Spleen (tissue), 11 donors: ENCODE measurements around the gene NECAB2. TPM values are rescaled to one million over a fixed set of nuclear protein-coding genes. Genes with fewer than 3 reads are reported as not detected.
A peak's percentile ranks its signal among the peaks of the same experiment; 100 is the strongest.

Experiments
- DNase-seq: peaks from one replicate; pipeline ENCODE4 v3.0.0-alpha.2; 2020
- H3K27ac ChIP-seq, 8 donors: fragments of 200-600 bp; sonication (generic) in 7 of 8; 1 replicate in 4 of 8; 2 replicates in 4 of 8; pipeline versions ENCODE4 v1.5.0 to v1.8.0; 2016 to 2021; ENCODE audit warnings: inconsistent platforms in 4 of 8, mild to moderate bottlenecking in 4 of 8, moderate library complexity in 1 of 8
- H3K27me3 ChIP-seq, 7 donors: fragments of 200-600 bp; sonication (generic) in 6 of 7; replicated peaks in 1 of 7; 1 replicate in 4 of 7; 2 replicates in 3 of 7; pipeline versions ENCODE4 v1.5.0 to v1.8.0; 2016 to 2021; ENCODE audit warnings: inconsistent platforms in 3 of 7, mild to moderate bottlenecking in 1 of 7
- H3K36me3 ChIP-seq, 6 donors: fragments of 200-600 bp; sonication (generic) in 5 of 6; 1 replicate in 4 of 6; 2 replicates in 2 of 6; pipeline versions ENCODE4 v1.5.0 to v1.8.0; 2016 to 2021; ENCODE audit warnings: inconsistent platforms in 2 of 6
- H3K4me1 ChIP-seq, 6 donors: fragments of 200-600 bp; sonication (generic) in 5 of 6; 1 replicate in 3 of 6; 2 replicates in 3 of 6; pipeline versions ENCODE4 v1.5.0 to v1.8.0; 2016 to 2021; ENCODE audit warnings: inconsistent platforms in 3 of 6
- H3K4me3 ChIP-seq, 8 donors: fragments of 200-600 bp; sonication (generic) in 7 of 8; 1 replicate in 4 of 8; 2 replicates in 4 of 8; pipeline versions ENCODE4 v1.5.0 to v1.8.0; 2016 to 2021; ENCODE audit warnings: inconsistent platforms in 4 of 8, mild to moderate bottlenecking in 4 of 8, moderate library complexity in 2 of 8
- H3K9me3 ChIP-seq, 8 donors: fragments of 200-600 bp; sonication (generic) in 7 of 8; 1 replicate in 4 of 8; 2 replicates in 4 of 8; pipeline versions ENCODE4 v1.5.0 to v1.8.0; 2016 to 2021; ENCODE audit warnings: inconsistent platforms in 4 of 8
- POLR2A ChIP-seq, 3 donors: fragments of 450-650 bp; IDR thresholded peaks; one replicate each; pipeline ENCODE4 v1.5.1; 2017; ENCODE audit warnings: antibody characterized with exemption in 3 of 3, mild to moderate bottlenecking in 1 of 3
- POLR2AphosphoS5 ChIP-seq, 3 donors: sonication (generic); formaldehyde crosslinking; IDR thresholded peaks; one replicate each; pipeline ENCODE4 v1.5.1; 2017; ENCODE audit warnings: antibody characterized with exemption in 3 of 3
- WGBS, 5 donors: extraction: QIAGEN DNeasy Blood & Tissue Kit in 3 of 5; methylation state at CpG; one replicate each; pipeline versions ENCODE4 v1.1.5 to v1.1.7; 2013 to 2018; 5-methylcytosine and 5-hydroxymethylcytosine counted together
- intact Hi-C: fragments of 100-400 bp; cut with DNase I; formaldehyde crosslinking; loops from one replicate; pipeline ENCODE4 v1.15.0; 2023; ENCODE audit warnings: low total_unique reads
- polyA plus RNA-seq, 3 donors: library from polyadenylated mRNA; stranded (reverse); fragments of 200-250 nt; gene quantifications; one replicate each; pipeline ENCODE4 v1.2.1, GENCODE V29; 2013
- total RNA-seq, 7 donors: library from RNA; depleted of rRNA in 3 of 7; stranded (reverse); fragments of >200 nt in 3 of 7; fragmentation: NEBNext Ultra II Directional in 4 of 7; extraction: Animal tissue kit (Norgen Biotek cat#: 25700) in 4 of 7; gene quantifications; one replicate each; pipeline versions ENCODE4 v1.1.0 to v1.2.1, GENCODE V29; 2016 to 2021
- TF ChIP-seq, protein P1 (sequence below), 11 experiments: fragments of 200-600 bp in 7 of 11; fragments of 450-650 bp in 4 of 11; sonication (generic) in 4 of 11; IDR thresholded peaks in 8 of 11; conservative IDR thresholded peaks in 3 of 11; 1 replicate in 7 of 11; 2 replicates in 4 of 11; pipeline versions ENCODE4 v1.4.0 to v1.8.0; 2016 to 2021; ENCODE audit warnings: antibody characterized with exemption in 11 of 11, inconsistent platforms in 4 of 11, mild to moderate bottlenecking in 1 of 11
- donor health status: healthy with polysubstance abuse.
- donor health status: DM: no; HTN: no; CAD: no; lungs with moderate emphysema.
- donor health status: DM: no; HTN: no; CAD: no.
- donor health status: Bipolar disorder and iron deficiency.
- donor health status: healthy.
- donor health status: DM: no; HTN: no; CAD: no.
- donor health status: DM: yes; HTN: yes; CAD: no.

The NECAB2 gene
- total and polyA plus RNA-seq, 10 donors: 0.16 to 3.1 (median 1.2) TPM; not detected in 4

DNA sequence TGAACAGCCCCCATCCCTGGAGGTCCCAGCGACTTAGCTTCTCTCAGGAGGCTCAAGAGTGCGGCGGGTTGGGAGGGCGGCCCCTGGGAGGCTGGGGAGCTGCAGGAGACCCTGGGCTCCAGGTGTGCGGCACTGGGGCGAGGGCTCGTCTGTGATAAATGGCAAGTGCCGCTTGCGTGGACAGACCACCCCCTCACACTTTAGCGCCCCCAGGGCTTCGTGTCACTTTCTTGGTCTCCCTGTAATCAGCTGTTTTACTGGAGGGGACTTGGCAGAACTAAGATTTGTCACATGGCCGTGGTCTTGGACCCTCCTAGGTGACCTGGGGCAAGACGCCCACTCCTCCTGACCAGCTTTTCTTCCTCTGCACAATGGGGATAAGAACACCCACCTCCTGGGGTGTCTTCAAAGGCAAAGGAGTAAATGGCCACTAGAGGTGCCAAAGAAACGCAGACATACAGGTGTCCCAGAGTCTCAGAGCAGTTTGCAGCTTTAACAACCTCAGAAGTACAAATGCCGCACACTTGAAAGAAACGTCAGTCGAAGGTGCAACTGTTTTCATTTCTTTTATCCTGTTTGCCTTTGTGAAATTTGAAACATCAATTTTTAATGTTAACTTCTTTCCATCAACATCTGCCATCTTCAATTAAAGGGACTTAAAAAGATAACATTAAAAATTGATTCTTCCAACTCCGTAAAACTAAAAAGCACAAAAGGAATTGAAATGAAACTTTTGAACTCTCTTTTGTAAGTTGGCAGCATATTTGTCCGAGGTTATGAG is 14.1 kb upstream of the NECAB2 start:
- Histone ChIP-seq H3K27me3 (peaks cover 0 to 44% (median 5%) of the 10 kb centered on the region in 7 donors), H3K4me3 (peak overlapping the region; percentile 29 to 77 (median 48)), H3K36me3 (peaks cover 0 to 17% (median 0%) of the 10 kb centered on the region in 6 donors), H3K4me1 (peaks cover 0 to 51% (median 34%) of the 10 kb centered on the region in 6 donors), H3K27ac (peak overlapping the region; percentile 68 to 95 (median 88)), H3K9me3 (no peaks in the 10 kb centered on the region)
- no peak for DNase-seq
- no peak for TF ChIP-seq POLR2A (IDR thresholded peaks at IDR 0.05)
- TF ChIP-seq, protein P1, sequence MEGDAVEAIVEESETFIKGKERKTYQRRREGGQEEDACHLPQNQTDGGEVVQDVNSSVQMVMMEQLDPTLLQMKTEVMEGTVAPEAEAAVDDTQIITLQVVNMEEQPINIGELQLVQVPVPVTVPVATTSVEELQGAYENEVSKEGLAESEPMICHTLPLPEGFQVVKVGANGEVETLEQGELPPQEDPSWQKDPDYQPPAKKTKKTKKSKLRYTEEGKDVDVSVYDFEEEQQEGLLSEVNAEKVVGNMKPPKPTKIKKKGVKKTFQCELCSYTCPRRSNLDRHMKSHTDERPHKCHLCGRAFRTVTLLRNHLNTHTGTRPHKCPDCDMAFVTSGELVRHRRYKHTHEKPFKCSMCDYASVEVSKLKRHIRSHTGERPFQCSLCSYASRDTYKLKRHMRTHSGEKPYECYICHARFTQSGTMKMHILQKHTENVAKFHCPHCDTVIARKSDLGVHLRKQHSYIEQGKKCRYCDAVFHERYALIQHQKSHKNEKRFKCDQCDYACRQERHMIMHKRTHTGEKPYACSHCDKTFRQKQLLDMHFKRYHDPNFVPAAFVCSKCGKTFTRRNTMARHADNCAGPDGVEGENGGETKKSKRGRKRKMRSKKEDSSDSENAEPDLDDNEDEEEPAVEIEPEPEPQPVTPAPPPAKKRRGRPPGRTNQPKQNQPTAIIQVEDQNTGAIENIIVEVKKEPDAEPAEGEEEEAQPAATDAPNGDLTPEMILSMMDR (IDR thresholded peaks at IDR 0.05 in 8 of 11, conservative IDR thresholded peaks at IDR 0.05 in 3 of 11): peak in 7 of 11 experiments; percentile 6 to 50 (median 28)
- intact Hi-C loops: loop anchor here (10.0 kb wide), 2 partner anchors 111 to 221 kb away; no protein-coding TSS in a partner anchor
- WGBS, 5 donors: 21 to 37% (median 28%) methylated on average over 19 of the region's 19 CpGs

DNA sequence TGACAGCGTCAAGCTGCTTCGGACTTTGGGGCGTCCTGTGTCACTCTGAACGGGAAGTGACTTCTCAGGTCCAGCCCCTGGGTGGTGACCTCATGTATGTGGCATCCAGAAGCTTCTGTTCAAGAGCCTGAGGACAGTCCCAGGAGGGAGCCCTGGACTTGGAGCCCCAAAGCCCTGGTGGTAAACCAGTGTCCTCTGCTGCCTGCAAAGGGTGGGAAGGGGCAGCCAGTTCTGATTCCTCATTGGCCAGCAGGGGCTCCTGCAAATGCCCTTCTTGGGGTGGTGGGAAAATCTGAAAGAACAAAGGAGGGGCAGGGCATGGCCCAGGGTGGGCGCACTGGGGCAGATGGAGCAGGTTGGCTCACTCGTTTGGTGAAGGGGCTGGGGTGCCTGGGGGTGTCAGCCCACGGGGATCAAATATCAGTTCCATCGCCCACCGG is 13.4 kb upstream of the NECAB2 start:
- Histone ChIP-seq H3K27ac (peak overlapping the region in 4 of 8 donors; percentile 87 to 95 (median 90)), H3K36me3 (peaks cover 0 to 23% (median 0%) of the 10 kb centered on the region in 6 donors), H3K4me1 (peaks cover 0 to 51% (median 34%) of the 10 kb centered on the region in 6 donors), H3K27me3 (peaks cover 0 to 44% (median 5%) of the 10 kb centered on the region in 7 donors), H3K4me3 (peak overlapping the region in 4 of 8 donors; percentile 47 to 77 (median 52)), H3K9me3 (no peaks in the 10 kb centered on the region)
- no peak for TF ChIP-seq POLR2A (IDR thresholded peaks at IDR 0.05)
- TF ChIP-seq, protein P1 (IDR thresholded peaks at IDR 0.05 in 8 of 11, conservative IDR thresholded peaks at IDR 0.05 in 3 of 11): peak in 1 of 11 experiments; percentile 9
- peak in 2 of 3 donors; percentile 10 to 38 for TF ChIP-seq POLR2AphosphoS5 (IDR thresholded peaks at IDR 0.05)
- WGBS, 5 donors: 62 to 72% (median 64%) methylated on average over 9 of the region's 9 CpGs
- intact Hi-C loops: loop anchor here (10.0 kb wide), 2 partner anchors 110 to 220 kb away; no protein-coding TSS in a partner anchor
- DNase-seq: peak; percentile 83

DNA sequence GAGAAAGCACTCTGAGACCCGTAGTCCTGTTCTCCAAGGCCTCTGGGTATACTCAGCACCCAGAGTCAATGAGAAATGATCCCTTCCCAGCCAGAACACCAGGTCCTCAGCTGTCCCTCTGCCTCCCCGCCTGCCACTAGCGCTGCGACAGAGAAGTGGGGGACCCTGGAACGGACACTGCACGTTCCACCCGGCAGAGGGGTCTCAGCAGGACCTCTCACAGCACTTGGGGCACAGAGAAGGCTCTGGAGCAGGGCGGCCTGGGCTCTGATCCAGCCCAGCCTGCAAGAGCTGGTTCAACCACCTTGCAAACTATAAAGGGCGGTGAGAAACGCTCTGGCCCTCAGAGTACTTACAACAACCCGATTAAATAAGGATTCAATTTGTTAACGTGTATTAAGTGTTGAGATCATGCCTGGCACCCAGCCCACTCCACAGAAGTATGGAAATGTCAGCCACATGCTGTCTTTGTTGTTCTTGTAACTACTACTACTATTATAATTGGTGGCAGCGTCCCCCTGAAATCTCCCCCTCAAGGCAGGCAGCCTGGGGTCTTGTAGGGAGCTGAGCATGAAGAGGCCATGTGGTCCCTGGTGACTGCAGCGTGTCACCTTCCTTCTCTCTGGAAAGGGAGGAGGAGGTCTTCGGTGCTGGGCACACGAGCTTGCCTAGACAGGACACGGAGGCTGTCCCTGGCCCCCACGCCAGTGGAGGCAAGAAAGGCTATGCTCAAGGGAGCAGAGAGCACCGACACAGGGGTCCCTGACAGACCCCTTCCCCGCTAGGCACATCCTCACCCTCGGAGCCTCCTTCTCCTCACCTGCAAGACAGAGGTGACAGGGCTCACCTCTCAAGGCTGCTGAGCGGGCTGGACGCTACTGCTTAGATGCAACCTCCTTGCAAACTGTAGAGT is 12.6 kb upstream of the NECAB2 start:
- whole genome bisulfite sequencing, 5 donors: 76 to 90% (median 80%) methylated on average over 21 to 23 of the region's 23 CpGs
- Histone ChIP-seq H3K27me3 (peaks cover 0 to 44% (median 5%) of the 10 kb centered on the region in 7 donors), H3K4me3 (no peak overlapping the region), H3K4me1 (peaks cover 0 to 56% (median 34%) of the 10 kb centered on the region in 6 donors), H3K9me3 (no peaks in the 10 kb centered on the region), H3K36me3 (peaks cover 0 to 32% (median 3%) of the 10 kb centered on the region in 6 donors), H3K27ac (no peak overlapping the region)
- TF ChIP-seq POLR2AphosphoS5 (IDR thresholded peaks at IDR 0.05) (no peak), POLR2A (IDR thresholded peaks at IDR 0.05) (no peak)
- TF ChIP-seq, protein P1 (IDR thresholded peaks at IDR 0.05 in 8 of 11, conservative IDR thresholded peaks at IDR 0.05 in 3 of 11): no peak
- no peak for DNase-seq
- intact Hi-C loops: loop anchor here (10.0 kb wide), 2 partner anchors 109 to 219 kb away; no protein-coding TSS in a partner anchor
